MCF 10A (cell line): Measurements from ENCODE around the gene ATG2B. TPM values are rescaled to one million over a fixed set of nuclear protein-coding genes. Genes with fewer than 3 reads are reported as not detected.

ENCODE experiments used
- BruUV-seq: library from RNA; stranded (reverse); fragments of 400-500 nt; replicated peaks from 2 replicates; lab custom pipeline; 2021; lab: Mats Ljungman, UMichigan
- CTCF ChIA-PET: fragments of 300-600 bp; sonication (Branson Sonifier 250); formaldehyde crosslinking; extraction: SDS; loops from one replicate; lab custom pipeline; 2021; ENCODE audit warnings: antibody characterized with exemption, inconsistent platforms; lab: Yijun Ruan, JAX
- POLR2A ChIA-PET: fragments of 300-600, 350-650 bp; sonication (Branson Sonifier 250); formaldehyde crosslinking; extraction: SDS; loops from one replicate; lab custom pipeline; 2020; ENCODE audit warnings: antibody characterized with exemption, inconsistent platforms; lab: Yijun Ruan, JAX
- DNase-seq: peaks from one replicate; pipeline ENCODE4 v3.0.0-alpha.2; 2018; ENCODE audit not compliant: unreplicated experiment
- H3K27ac Mint-ChIP-seq: one replicate; pipeline ENCODE4 v1.8.0; 2022; ENCODE audit warnings: mild to moderate bottlenecking, low read depth, mixed read lengths; ENCODE audit not compliant: unreplicated experiment
- H3K27me3 Mint-ChIP-seq: one replicate; pipeline ENCODE4 v1.8.0; 2022; ENCODE audit warnings: mixed read lengths; ENCODE audit not compliant: insufficient read depth, unreplicated experiment
- H3K36me3 Mint-ChIP-seq: one replicate; pipeline ENCODE4 v1.8.0; 2022; ENCODE audit warnings: mild to moderate bottlenecking, moderate library complexity, mixed read lengths; ENCODE audit not compliant: insufficient read depth, unreplicated experiment
- H3K4me1 Mint-ChIP-seq: one replicate; pipeline ENCODE4 v1.8.0; 2022; ENCODE audit warnings: mixed read lengths; ENCODE audit not compliant: insufficient read depth, unreplicated experiment
- H3K4me3 Mint-ChIP-seq: one replicate; pipeline ENCODE4 v1.8.0; 2022; ENCODE audit warnings: mild to moderate bottlenecking, moderate library complexity, mixed read lengths; ENCODE audit not compliant: unreplicated experiment
- H3K9me3 Mint-ChIP-seq: one replicate; pipeline ENCODE4 v1.8.0; 2022; ENCODE audit warnings: mixed read lengths; ENCODE audit not compliant: unreplicated experiment
- CTCF ChIP-seq: fragments of 200-600 bp; IDR thresholded peaks from one replicate; pipeline ENCODE4 v1.8.0; 2022; ENCODE audit warnings: antibody characterized with exemption, mild to moderate bottlenecking; ENCODE audit not compliant: unreplicated experiment
- intact Hi-C: fragments of 100-400 bp; cut with micrococcal nuclease; formaldehyde crosslinking; loops from 2 replicates; pipeline ENCODE4 v1.14.1; 2022
- total RNA-seq: library from RNA; stranded (reverse); gene quantifications from 2 replicates; pipeline ENCODE4 v1.2.3, GENCODE V29; 2022

The ATG2B gene
- total RNA-seq, 1 experiment from 2014 or later: 20.5 TPM

GRCh38 chr14:96304956-96305355 is 58.2 kb downstream of the ATG2B start:
- TF ChIP-seq CTCF: no peak
- no peaks in the 10 kb centered on the region for H3K9me3 Mint-ChIP-seq
- peak; percentile 4 for DNase-seq

GRCh38 chr14:96303981-96304380 is 59.2 kb downstream of the ATG2B start:
- no peaks in the 10 kb centered on the region for H3K4me1 Mint-ChIP-seq
- ChIA-PET POLR2A (interaction anchor here (0.6 kb wide), 1 partner anchor 36 kb away, joined by 4 read pairs; no protein-coding TSS in a partner anchor), CTCF (interaction anchor here (0.5 to 1.7 kb wide), 4 partner anchors 118 to 206 kb away, joined by 4 to 8 read pairs (median 5); no protein-coding TSS in a partner anchor)
- no TSS peak for BruUV-seq
- no peaks in the 10 kb centered on the region for H3K27me3 Mint-ChIP-seq
- no peak for TF ChIP-seq CTCF
- intact Hi-C loops: no loop called here
- H3K4me3 Mint-ChIP-seq: no peak overlapping the region
- no peak overlapping the region for H3K27ac Mint-ChIP-seq
- no peaks in the 10 kb centered on the region for H3K9me3 Mint-ChIP-seq
- peaks cover 61% of the 10 kb centered on the region for H3K36me3 Mint-ChIP-seq
- DNase-seq: no peak

More at GRCh38 chr14:96304956-96305355, 58.2 kb downstream of the ATG2B start:
- Mint-ChIP-seq H3K27ac (no peak overlapping the region), H3K4me1 (no peaks in the 10 kb centered on the region), H3K27me3 (no peaks in the 10 kb centered on the region), H3K4me3 (no peak overlapping the region), H3K36me3 (peaks cover 69% of the 10 kb centered on the region)
- CTCF ChIA-PET: interaction anchor here (0.7 to 1.7 kb wide), 5 partner anchors 44 to 207 kb away, joined by 3 to 8 read pairs (median 5); no protein-coding TSS in a partner anchor
- intact Hi-C loops: no loop called here
- POLR2A ChIA-PET: no interaction called here
- no TSS peak for BruUV-seq

GRCh38 chr14:96299441-96299840 is 63.7 kb downstream of the ATG2B start:
- intact Hi-C loops: no loop called here

More at GRCh38 chr14:96299441-96299840, 63.7 kb downstream of the ATG2B start:
- Mint-ChIP-seq H3K27me3 (no peaks in the 10 kb centered on the region), H3K4me3 (no peak overlapping the region), H3K36me3 (peaks cover 36% of the 10 kb centered on the region), H3K9me3 (no peaks in the 10 kb centered on the region), H3K27ac (no peak overlapping the region), H3K4me1 (no peaks in the 10 kb centered on the region)
- CTCF ChIA-PET: interaction anchor here (2.4 to 4.2 kb wide), 2 partner anchors 122 to 125 kb away, joined by 13 to 25 read pairs; no protein-coding TSS in a partner anchor
- POLR2A ChIA-PET: interaction anchor here (1.7 kb wide), 1 partner anchor 251 kb away, joined by 3 read pairs; no protein-coding TSS in a partner anchor
- no peak for TF ChIP-seq CTCF
- BruUV-seq: no TSS peak
- no peak for DNase-seq
